HepG2 (cell line): ENCODE data around the gene RAB33A. TPM values are rescaled to one million over a fixed set of nuclear protein-coding genes. Genes with fewer than 3 reads are reported as not detected.

Experiments used
- ATAC-seq: fragments of 200-7000 bp; cut with Tn5 transposase; 3 replicates; pipeline ENCODE4 v1.9.1; 2020; ENCODE audit warnings: mild to moderate bottlenecking, moderate library complexity
- BruUV-seq: library from RNA; stranded (reverse); fragments of 400-500 nt; replicated peaks from 2 replicates; lab custom pipeline; 2021; lab: Mats Ljungman, UMichigan
- CTCF ChIA-PET: fragments of 300-600 bp; formaldehyde crosslinking; extraction: SDS; loops from one replicate; lab custom pipeline; 2021; ENCODE audit warnings: low total read pairs, inconsistent platforms, low intra/inter-chr PET ratio; lab: Yijun Ruan, JAX
- POLR2A ChIA-PET: fragments of 350-600 bp; sonication (Branson Sonifier 250); formaldehyde crosslinking; loops from one replicate; lab custom pipeline; 2020; ENCODE audit warnings: antibody characterized with exemption, inconsistent platforms; lab: Yijun Ruan, JAX
- DNase-seq: peaks from one replicate; pipeline ENCODE4 v3.0.0-alpha.2; 2015; ENCODE audit warnings: low spot score
- FAIRE-seq: peaks from 3 replicates; lab custom pipeline; 2011; peaks lifted over from hg19 to GRCh38; lab: Jason Lieb, UNC
- H2AFZ ChIP-seq: one replicate; pipeline ENCODE4 v1.6.1; 2011; ENCODE audit warnings: low read length, inconsistent platforms
- H3K27ac ChIP-seq: fragments of 300-600 bp; 3 replicates; pipeline ENCODE4 v1.8.0; 2011; ENCODE audit warnings: mixed run types, mild to moderate bottlenecking, mixed read lengths, low read length, inconsistent platforms; ENCODE audit not compliant: insufficient read depth; ENCODE audit errors: extremely low read length
- H3K27me3 ChIP-seq, 2 experiments: fragments of 200-600 bp in 1 of 2; 2 replicates in 1 of 2; 3 replicates in 1 of 2; pipeline versions ENCODE4 v1.6.0 to v1.8.0; 2011; ENCODE audit warnings: low read length in 2 of 2, mild to moderate bottlenecking in 2 of 2, moderate library complexity in 2 of 2, inconsistent platforms in 1 of 2; ENCODE audit not compliant: insufficient read depth in 2 of 2, control insufficient read depth in 1 of 2
- H3K36me3 ChIP-seq, 2 experiments: fragments of 200-600 bp in 1 of 2; replicated peaks in 1 of 2; 2 replicates in 1 of 2; 3 replicates in 1 of 2; pipeline versions ENCODE4 v1.5.1 to v1.8.0; 2011; ENCODE audit warnings: low read length in 2 of 2, inconsistent platforms in 1 of 2; ENCODE audit not compliant: insufficient read depth in 2 of 2, control insufficient read depth in 1 of 2
- H3K4me1 ChIP-seq: 2 replicates; pipeline ENCODE4 v1.5.1; 2012; ENCODE audit warnings: low read length, inconsistent platforms; ENCODE audit not compliant: insufficient read depth
- H3K4me2 ChIP-seq: 2 replicates; pipeline ENCODE4 v1.6.0; 2011; ENCODE audit warnings: low read depth, low read length, inconsistent platforms
- H3K4me3 ChIP-seq, 3 experiments: fragments of 200-600 bp in 1 of 3; sonication (generic), shearing (Covaris generic) in 1 of 3; replicated peaks in 1 of 3; 2 replicates each; pipeline ENCODE4 v1.5.1; 2011 to 2016; ENCODE audit warnings: low read length in 3 of 3, inconsistent platforms in 2 of 3, low read depth in 2 of 3, mild to moderate bottlenecking in 2 of 3, control low read depth in 1 of 3, mixed read lengths in 1 of 3; ENCODE audit not compliant: insufficient read depth in 1 of 3
- H3K79me2 ChIP-seq: one replicate; pipeline ENCODE4 v1.6.1; 2011; ENCODE audit warnings: low read length, inconsistent platforms; ENCODE audit not compliant: insufficient read depth
- H3K9ac ChIP-seq: 2 replicates; pipeline ENCODE4 v1.6.0; 2011; ENCODE audit warnings: mild to moderate bottlenecking, low read depth, low read length, inconsistent platforms; ENCODE audit not compliant: insufficient read depth
- H3K9me3 ChIP-seq: 2 replicates; pipeline ENCODE4 v1.5.1; 2012; ENCODE audit warnings: mild to moderate bottlenecking, low read length
- H4K20me1 ChIP-seq: 2 replicates; pipeline ENCODE4 v1.6.0; 2011; ENCODE audit warnings: inconsistent platforms, mild to moderate bottlenecking, low read length, moderate library complexity; ENCODE audit not compliant: insufficient read depth
- AHR ChIP-seq: IDR thresholded peaks from 2 replicates; pipeline ENCODE4 v1.6.1; 2018; ENCODE audit warnings: missing genetic modification reagents, missing compliant biosample characterization
- ARNTL ChIP-seq: sonication (generic); formaldehyde crosslinking; IDR thresholded peaks from 2 replicates; pipeline ENCODE4 v1.4.0; 2020; ENCODE audit warnings: mild to moderate bottlenecking, missing genetic modification reagents
- DNMT3B ChIP-seq: conservative IDR thresholded peaks from 2 replicates; pipeline ENCODE4 v1.6.1; 2016; ENCODE audit warnings: missing biosample characterization, control low read depth
- GTF2F1 ChIP-seq: fragments of 150-350 bp; IDR thresholded peaks from 2 replicates; pipeline ENCODE4 v1.6.1; 2014; ENCODE audit warnings: low read length
- HHEX ChIP-seq: IDR thresholded peaks from 2 replicates; pipeline ENCODE4 v1.6.1; 2016; ENCODE audit warnings: control low read depth
- HMG20B ChIP-seq: conservative IDR thresholded peaks from 2 replicates; pipeline ENCODE4 v1.6.1; 2016; ENCODE audit warnings: missing genetic modification reagents, missing compliant biosample characterization
- HMGXB3 ChIP-seq: sonication (generic); formaldehyde crosslinking; IDR thresholded peaks from 2 replicates; pipeline ENCODE4 v1.4.0; 2020; ENCODE audit warnings: missing genetic modification reagents, borderline replicate concordance
- MTF1 ChIP-seq: sonication (generic); formaldehyde crosslinking; IDR thresholded peaks from 2 replicates; pipeline ENCODE4 v1.5.0; 2020; ENCODE audit warnings: missing genetic modification reagents
- SMYD3 ChIP-seq: sonication (generic); formaldehyde crosslinking; IDR thresholded peaks from 2 replicates; pipeline ENCODE4 v1.8.1; 2023; ENCODE audit warnings: mild to moderate bottlenecking, missing genetic modification reagents
- ZMYM3 ChIP-seq: sonication (generic); formaldehyde crosslinking; IDR thresholded peaks from 2 replicates; pipeline ENCODE4 v1.5.1; 2020; ENCODE audit warnings: mild to moderate bottlenecking, missing genetic modification reagents
- ZNF790 ChIP-seq: sonication (generic); formaldehyde crosslinking; IDR thresholded peaks from 2 replicates; pipeline ENCODE4 v1.8.0; 2022; ENCODE audit warnings: missing genetic modification reagents, mild to moderate bottlenecking, borderline replicate concordance
- WGBS: methylation state at CpG from one replicate; pipeline ENCODE4 v1.1.6; 2017; ENCODE audit warnings: low lambda C conversion rate; 5-methylcytosine and 5-hydroxymethylcytosine counted together
- in situ Hi-C: cut with HindIII; loops from 2 replicates; pipeline ENCODE4 v1.10.0; 2017; ENCODE audit warnings: low pct_unique_long_range_greater_than_20kb; ENCODE audit not compliant: extremely low pct_ligation_motif_present
- intact Hi-C: fragments of 100-400 bp; cut with micrococcal nuclease; formaldehyde crosslinking; loops from one replicate; pipeline ENCODE4 v1.10.0; 2022; ENCODE audit not compliant: unreplicated experiment
- polyA plus RNA-seq, 8 experiments: library from polyadenylated mRNA; depleted of rRNA in 3 of 8; stranded (reverse) in 7 of 8; unstranded in 1 of 8; fragments of >200 nt; fragmentation: Illumina TruSeq in 4 of 8; extraction: Trizol in 4 of 8; gene quantifications; 2 replicates each; pipeline versions ENCODE4 v1.2.1 to v1.2.3, GENCODE V29; 2011 to 2016; ENCODE audit warnings: low read depth in 4 of 8, missing spikeins in 1 of 8, mixed read lengths in 1 of 8; ENCODE audit not compliant: insufficient read depth in 1 of 8
- total RNA-seq, 5 experiments: library from RNA; depleted of rRNA; stranded (reverse); fragments of >200 nt; fragmentation: Illumina TruSeq; extraction: Trizol; gene quantifications; 2 replicates each; pipeline ENCODE4 v1.2.3, GENCODE V29; 2016; ENCODE audit warnings: low read depth in 1 of 5
- TF ChIP-seq, protein P1 (sequence below): sonication (generic); formaldehyde crosslinking; IDR thresholded peaks from 2 replicates; pipeline ENCODE4 v1.8.1; 2023; ENCODE audit warnings: missing genetic modification reagents, mild to moderate bottlenecking, borderline replicate concordance

The RAB33A gene
- total and polyA plus RNA-seq, 2 of the 13 experiments (the other 11 are each of a cell fraction or from before 2014, with no cell fraction given) = 0.26 TPM; not detected in 1

GRCh38 chrX:130186651-130187050, 14.9 kb downstream of the RAB33A start:
- BruUV-seq = no TSS peak
- ChIA-PET POLR2A (no interaction called here), CTCF (no interaction called here)
- no peaks in the 10 kb centered on the region for H3K27me3 ChIP-seq
- no peak overlapping the region for H3K9ac ChIP-seq
- no peak for ATAC-seq
- H3K4me1 ChIP-seq = no peaks in the 10 kb centered on the region
- intact Hi-C loops = no loop called here
- no peaks in the 10 kb centered on the region for H3K36me3 ChIP-seq
- FAIRE-seq = no peak
- no peak overlapping the region for H2AFZ ChIP-seq
- no peaks in the 10 kb centered on the region for H3K9me3 ChIP-seq
- H4K20me1 ChIP-seq = no peaks in the 10 kb centered on the region
- no peak for DNase-seq
- H3K27ac ChIP-seq = no peak overlapping the region
- H3K4me2 ChIP-seq = no peak overlapping the region
- no peaks in the 10 kb centered on the region for H3K79me2 ChIP-seq
- WGBS = 10% methylated on average over 3 of the region's 4 CpGs
- in situ Hi-C loops = no loop called here
- TF ChIP-seq HMG20B (CRISPR knock-in tag) (no peak), GTF2F1 (no peak), HMGXB3 (CRISPR knock-in tag) (no peak), ZMYM3 (no peak), ARNTL (CRISPR knock-in tag) (no peak), HHEX (no peak), ZNF790 (CRISPR knock-in tag) (no peak), AHR (CRISPR knock-in tag) (no peak), SMYD3 (CRISPR knock-in tag) (no peak), MTF1 (CRISPR knock-in tag) (no peak), DNMT3B (CRISPR knock-in tag) (no peak)
- TF ChIP-seq, protein P1, sequence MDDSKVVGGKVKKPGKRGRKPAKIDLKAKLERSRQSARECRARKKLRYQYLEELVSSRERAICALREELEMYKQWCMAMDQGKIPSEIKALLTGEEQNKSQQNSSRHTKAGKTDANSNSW (CRISPR knock-in tag) = no peak
- no peak overlapping the region for H3K4me3 ChIP-seq
